SK-N-SH treated with all-trans-retinoic acid at 6 μM for 48 hours (cell line): Measurements from ENCODE around the gene XCR1.

Source experiments
- ATAC-seq: fragments of 200-7000 bp; cut with Tn5 transposase; 3 replicates; pipeline ENCODE4 v1.9.1; 2020; ENCODE audit warnings: mild to moderate bottlenecking, moderate library complexity
- ARNTL ChIP-seq: fragments of 450-650 bp; formaldehyde crosslinking; IDR thresholded peaks from 2 replicates; pipeline ENCODE4 v1.5.0; 2020; ENCODE audit warnings: low read depth, mild to moderate bottlenecking, moderate library complexity, borderline replicate concordance
- BACH2 ChIP-seq: fragments of 250-450 bp; sonication (Bioruptor Pico); IDR thresholded peaks from 2 replicates; pipeline ENCODE4 v1.9.0; 2021; ENCODE audit warnings: mild to moderate bottlenecking, borderline replicate concordance
- CREB5 ChIP-seq: fragments of 250-450 bp; sonication (Bioruptor Pico); IDR thresholded peaks from 2 replicates; pipeline ENCODE4 v1.5.1; 2020; ENCODE audit warnings: low read depth, mild to moderate bottlenecking, moderate library complexity
- CSDC2 ChIP-seq: fragments of 250-450 bp; sonication (Bioruptor Pico); IDR thresholded peaks from 2 replicates; pipeline ENCODE4 v1.5.0; 2020; ENCODE audit warnings: mild to moderate bottlenecking, moderate library complexity
- CSRNP3 ChIP-seq: fragments of 250-450 bp; sonication (Bioruptor Pico); IDR thresholded peaks from 2 replicates; pipeline ENCODE4 v1.5.1; 2021; ENCODE audit warnings: mild to moderate bottlenecking, moderate library complexity
- ESRRG ChIP-seq: fragments of 250-450 bp; sonication (Bioruptor Pico); IDR thresholded peaks from 2 replicates; pipeline ENCODE4 v1.6.1; 2021; ENCODE audit warnings: mild to moderate bottlenecking
- GLIS3 ChIP-seq: fragments of 250-450 bp; sonication (Bioruptor Pico); IDR thresholded peaks from 2 replicates; pipeline ENCODE4 v1.5.0; 2020; ENCODE audit warnings: mild to moderate bottlenecking, moderate library complexity
- ISL1 ChIP-seq: fragments of 250-450 bp; sonication (Bioruptor Pico); IDR thresholded peaks from 2 replicates; pipeline ENCODE4 v2.1.2; 2022; ENCODE audit warnings: mild to moderate bottlenecking, moderate library complexity
- OSR1 ChIP-seq: fragments of 250-450 bp; sonication (Bioruptor Pico); IDR thresholded peaks from 2 replicates; pipeline ENCODE4 v1.8.0; 2022; ENCODE audit warnings: moderate library complexity, mild to moderate bottlenecking, inconsistent platforms
- PATZ1 ChIP-seq: fragments of 250-450 bp; sonication (Bioruptor Pico); IDR thresholded peaks from 2 replicates; pipeline ENCODE4 v1.8.0; 2020; ENCODE audit warnings: mild to moderate bottlenecking, moderate library complexity, borderline replicate concordance
- POU6F1 ChIP-seq: fragments of 250-450 bp; sonication (Bioruptor Pico); IDR thresholded peaks from 2 replicates; pipeline ENCODE4 v1.8.0; 2021; ENCODE audit warnings: low read depth, mild to moderate bottlenecking, moderate library complexity, borderline replicate concordance
- PPARA ChIP-seq: fragments of 250-450 bp; sonication (Bioruptor Pico); IDR thresholded peaks from 2 replicates; pipeline ENCODE4 v1.5.0; 2020; ENCODE audit warnings: mild to moderate bottlenecking, borderline replicate concordance
- RARB ChIP-seq: fragments of 250-450 bp; sonication (Bioruptor Pico); IDR thresholded peaks from 2 replicates; pipeline ENCODE4 v1.8.0; 2021; ENCODE audit warnings: mild to moderate bottlenecking, moderate library complexity
- TOX ChIP-seq: fragments of 250-450 bp; sonication (Bioruptor Pico); IDR thresholded peaks from 2 replicates; pipeline ENCODE4 v1.8.0; 2021; ENCODE audit warnings: mild to moderate bottlenecking, moderate library complexity, borderline replicate concordance
- TSHZ2 ChIP-seq: fragments of 250-450 bp; sonication (Bioruptor Pico); IDR thresholded peaks from 2 replicates; pipeline ENCODE4 v1.5.0; 2020; ENCODE audit warnings: mild to moderate bottlenecking, moderate library complexity
- ZC3H10 ChIP-seq: fragments of 250-450 bp; sonication (Bioruptor Pico); IDR thresholded peaks from 2 replicates; pipeline ENCODE4 v1.5.1; 2021; ENCODE audit warnings: mild to moderate bottlenecking, moderate library complexity
- ZFP3 ChIP-seq: fragments of 250-450 bp; sonication (Bioruptor Pico); IDR thresholded peaks from 2 replicates; pipeline ENCODE4 v1.5.0; 2020; ENCODE audit warnings: mild to moderate bottlenecking, moderate library complexity
- ZFP30 ChIP-seq: fragments of 450-650 bp; formaldehyde crosslinking; IDR thresholded peaks from 2 replicates; pipeline ENCODE4 v1.5.0; 2022; ENCODE audit warnings: mild to moderate bottlenecking, moderate library complexity
- ZNF565 ChIP-seq: fragments of 450-650 bp; formaldehyde crosslinking; conservative IDR thresholded peaks from 2 replicates; pipeline ENCODE4 v1.5.0; 2020; ENCODE audit warnings: low read depth, mild to moderate bottlenecking, moderate library complexity
- ZNF70 ChIP-seq: fragments of 450-650 bp; formaldehyde crosslinking; IDR thresholded peaks from 2 replicates; pipeline ENCODE4 v1.5.0; 2020; ENCODE audit warnings: mild to moderate bottlenecking, moderate library complexity
- ZNF8 ChIP-seq: fragments of 450-650 bp; formaldehyde crosslinking; IDR thresholded peaks from 2 replicates; pipeline ENCODE4 v1.5.0; 2020; ENCODE audit warnings: mild to moderate bottlenecking, moderate library complexity

The XCR1 gene

GRCh38 chr3:46067401-46067800 lies 40.1 kb upstream of the XCR1 start:
- TF ChIP-seq GLIS3 (CRISPR knock-in tag): no peak
- no peak for TF ChIP-seq CREB5 (CRISPR knock-in tag)
- TF ChIP-seq CSRNP3 (CRISPR knock-in tag): no peak
- no peak for TF ChIP-seq ZNF70 (CRISPR knock-in tag)
- no peak for TF ChIP-seq PATZ1 (CRISPR knock-in tag)
- TF ChIP-seq ISL1: no peak
- TF ChIP-seq CSDC2 (CRISPR knock-in tag): no peak
- TF ChIP-seq OSR1 (CRISPR knock-in tag): no peak
- TF ChIP-seq TOX: no peak
- ATAC-seq: no peak

GRCh38 chr3:46065750-46066256 lies 38.5 kb upstream of the XCR1 start:
- TF ChIP-seq ZNF8 (CRISPR knock-in tag) (no peak), ZFP3 (CRISPR knock-in tag) (no peak), BACH2 (no peak), PPARA (CRISPR knock-in tag) (no peak), CREB5 (CRISPR knock-in tag) (no peak), ARNTL (CRISPR knock-in tag) (no peak), ESRRG (CRISPR knock-in tag) (no peak), CSRNP3 (CRISPR knock-in tag) (no peak), OSR1 (CRISPR knock-in tag) (no peak), TOX (no peak), ZFP30 (CRISPR knock-in tag) (no peak), ZNF565 (CRISPR knock-in tag) (no peak)
- TF ChIP-seq, all 23 proteins: peak for 0
- ATAC-seq: no peak

GRCh38 chr3:46065294-46065705 lies 38.0 kb upstream of the XCR1 start:
- no peak for TF ChIP-seq CSRNP3 (CRISPR knock-in tag)
- no peak for TF ChIP-seq RARB
- no peak for TF ChIP-seq ZC3H10
- no peak for TF ChIP-seq TOX
- ATAC-seq: peak; percentile 26

GRCh38 chr3:46062679-46063078 lies 35.4 kb upstream of the XCR1 start:
- no peak for ATAC-seq
- no peak for TF ChIP-seq ARNTL (CRISPR knock-in tag)
- TF ChIP-seq ZNF8 (CRISPR knock-in tag): no peak
- TF ChIP-seq ZNF70 (CRISPR knock-in tag): no peak
- no peak for TF ChIP-seq PPARA (CRISPR knock-in tag)
- no peak for TF ChIP-seq BACH2
- TF ChIP-seq CSRNP3 (CRISPR knock-in tag): no peak
- TF ChIP-seq POU6F1 (CRISPR knock-in tag): no peak
- TF ChIP-seq TSHZ2 (CRISPR knock-in tag): no peak
- no peak for TF ChIP-seq CSDC2 (CRISPR knock-in tag)
